Measurements from ENCODE around the gene AMMECR1.

GRCh38 chrX:110162867-110163266, 155.0 kb downstream of the AMMECR1 start:
- TF ChIP-seq CTCF (IDR thresholded peaks at IDR 0.05) (no peak), POLR2A (IDR thresholded peaks at IDR 0.05) (no peak)

Measured in upper lobe of left lung (tissue), 4 donors.